GM19372 (cell line): ENCODE measurements around the gene GRIA1.
"Not testable (repeated sequence)": the region's sequence is repeated elsewhere in the genome, so short reads cannot be mapped to it uniquely, and the experiment has no call there.

ENCODE experiments used
- ATAC-seq: cut with Tn5 transposase; IDR thresholded peaks from one replicate; pipeline ENCODE4 v1.9.1; 2021; ENCODE audit warnings: mild to moderate bottlenecking, low read depth, moderate library complexity; ENCODE audit not compliant: unreplicated experiment

The GRIA1 gene

GRCh38 chr5:153707626-153708025 is 217.2 kb downstream of the GRIA1 start:
- no peak for ATAC-seq

GRCh38 chr5:153711755-153712154 is 221.3 kb downstream of the GRIA1 start:
- ATAC-seq = no peak

GRCh38 chr5:153712946-153713345 is 222.5 kb downstream of the GRIA1 start:
- no peak for ATAC-seq

- ATAC-seq = no peak
Measured at GRCh38 chr5:153713943-153714342, 223.5 kb downstream of the GRIA1 start.

- ATAC-seq = no peak
Measured at GRCh38 chr5:153714798-153715197, 224.3 kb downstream of the GRIA1 start.

- no peak for ATAC-seq
Measured at GRCh38 chr5:153717287-153717686, 226.8 kb downstream of the GRIA1 start.

- no peak for ATAC-seq
Measured at GRCh38 chr5:153718713-153719112, 228.2 kb downstream of the GRIA1 start.

- no peak for ATAC-seq
Measured at GRCh38 chr5:153719324-153719723, 228.9 kb downstream of the GRIA1 start.

GRCh38 chr5:153723022-153723610 is 232.6 kb downstream of the GRIA1 start:
- not testable (repeated sequence) for ATAC-seq

- ATAC-seq = no peak
Measured at GRCh38 chr5:153742060-153742459, 251.6 kb downstream of the GRIA1 start.

- ATAC-seq = no peak
Measured at GRCh38 chr5:153744751-153745150, 254.3 kb downstream of the GRIA1 start.

- no peak for ATAC-seq
Measured at GRCh38 chr5:153745778-153746395, 255.4 kb downstream of the GRIA1 start.

- no peak for ATAC-seq
Measured at GRCh38 chr5:153746440-153746839, 256.0 kb downstream of the GRIA1 start.

GRCh38 chr5:153748823-153749222 is 258.4 kb downstream of the GRIA1 start:
- ATAC-seq = no peak

- no peak for ATAC-seq
Measured at GRCh38 chr5:153749960-153750359, 259.5 kb downstream of the GRIA1 start.

- ATAC-seq = no peak
Measured at GRCh38 chr5:153751251-153751650, 260.8 kb downstream of the GRIA1 start.

- ATAC-seq = no peak
Measured at GRCh38 chr5:153752890-153753289, 262.4 kb downstream of the GRIA1 start.

- no peak for ATAC-seq
Measured at GRCh38 chr5:153753645-153754432, 263.4 kb downstream of the GRIA1 start.

- ATAC-seq = no peak
Measured at GRCh38 chr5:153755913-153756500, 265.5 kb downstream of the GRIA1 start.

GRCh38 chr5:153756540-153756939 is 266.1 kb downstream of the GRIA1 start:
- no peak for ATAC-seq

- no peak for ATAC-seq
Measured at GRCh38 chr5:153765987-153766386, 275.5 kb downstream of the GRIA1 start.
